GM18526 (cell line): ENCODE data around the gene IRAK4.

Source experiments
- POLR2A ChIP-seq: IDR thresholded peaks from 3 replicates; pipeline ENCODE4 v1.6.1; 2011; ENCODE audit not compliant: insufficient read length; ENCODE audit errors: extremely low read depth

Gene IRAK4

DNA sequence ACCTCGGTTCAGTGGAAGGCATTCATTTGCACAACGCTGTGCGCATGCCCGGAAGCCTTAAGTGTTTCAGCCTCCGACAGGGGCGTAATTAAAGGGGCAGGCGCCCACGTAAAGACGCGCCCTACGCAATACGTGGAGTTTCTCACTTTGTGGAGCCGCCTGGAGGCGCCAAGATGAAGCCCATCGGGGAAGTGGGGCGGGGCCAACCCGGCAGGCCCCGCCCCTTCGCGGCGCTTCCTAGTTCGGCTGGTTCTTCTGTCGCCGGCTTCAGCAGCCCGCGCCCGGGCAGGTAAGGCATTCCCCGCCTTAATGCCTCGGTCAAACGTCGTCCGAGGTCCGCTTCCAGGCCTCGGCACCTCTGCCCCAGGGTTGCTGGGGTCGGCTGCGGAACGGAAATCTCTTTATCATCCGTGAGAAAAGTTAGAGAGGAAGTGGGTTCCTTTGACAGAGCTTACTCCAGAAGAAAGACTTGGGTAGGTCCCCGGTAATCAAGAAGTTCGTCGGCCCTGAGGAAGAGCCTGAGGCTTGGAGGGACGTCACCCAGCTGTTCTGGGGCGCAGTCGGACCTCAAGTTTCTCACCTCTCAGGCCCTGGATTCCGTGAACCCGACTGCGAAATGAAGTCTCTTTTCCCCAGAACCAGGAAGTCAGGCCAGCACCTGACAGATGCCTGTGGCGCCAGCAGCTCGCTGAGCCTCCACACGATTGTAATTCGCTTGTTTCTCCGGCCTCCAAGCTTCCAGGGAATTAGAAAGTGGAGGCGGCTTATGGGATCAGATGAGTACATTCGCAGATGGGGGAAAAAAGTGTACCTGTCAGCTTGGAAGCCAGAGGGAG, at the start of gene IRAK4, which contains the start of gene PUS7L:
IRAK4 (plus strand) TSS at position 224 of the 836 bp plus-strand sequence. CDS start 9,161 bp downstream, outside the sequence.
PUS7L (minus strand) TSS at position 63 of the 836 bp plus-strand sequence. CDS start 3,545 bp downstream, outside the sequence.
- TF ChIP-seq POLR2A: peak; percentile 92

DNA sequence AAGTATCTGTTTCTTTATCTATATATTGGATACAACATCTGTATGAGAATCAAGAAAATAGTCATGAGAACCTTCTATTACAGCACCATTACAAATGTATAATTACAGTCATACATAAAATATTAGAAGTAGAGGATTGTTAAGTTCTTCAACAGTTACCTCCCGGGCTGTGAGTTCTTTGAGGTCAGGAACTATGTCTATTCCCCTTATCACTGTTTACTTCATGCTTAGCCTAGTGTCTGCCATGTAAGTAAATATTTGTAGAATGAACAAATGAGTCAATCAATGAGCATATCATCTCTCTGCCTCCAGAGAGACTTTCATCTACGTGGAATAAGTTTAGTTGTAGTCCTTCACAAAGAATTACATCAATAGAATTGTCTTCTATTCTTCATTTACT, 47.4 kb upstream of the IRAK4 start:
- TF ChIP-seq POLR2A: no peak

GRCh38 chr12:43722621-43723020, 36.1 kb upstream of the IRAK4 start:
- TF ChIP-seq POLR2A: no peak

DNA sequence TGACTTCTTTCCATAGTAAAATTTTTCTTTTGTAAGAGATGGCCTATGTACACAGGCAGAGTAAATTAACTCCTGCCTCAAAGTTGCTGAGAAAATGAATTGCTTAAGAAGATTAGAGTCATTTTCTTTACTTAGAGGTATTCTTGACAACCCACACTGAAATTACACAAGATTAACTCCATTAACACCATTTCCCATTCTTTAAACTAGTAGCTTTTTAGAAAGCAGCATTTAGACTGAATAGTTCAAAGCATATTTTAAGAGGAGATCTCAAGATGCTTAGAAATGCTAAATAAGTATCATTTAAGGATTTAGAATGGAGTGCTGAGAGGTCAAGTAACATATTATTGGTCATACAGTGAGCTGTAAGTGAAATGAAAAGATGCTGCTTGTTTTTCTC, 35.6 kb upstream of the IRAK4 start:
- no peak for TF ChIP-seq POLR2A

- no peak for TF ChIP-seq POLR2A
Observed at GRCh38 chr12:43728117-43728516, 30.6 kb upstream of the IRAK4 start.

- no peak for TF ChIP-seq POLR2A
Observed at GRCh38 chr12:43728698-43729097, 30.1 kb upstream of the IRAK4 start.

DNA sequence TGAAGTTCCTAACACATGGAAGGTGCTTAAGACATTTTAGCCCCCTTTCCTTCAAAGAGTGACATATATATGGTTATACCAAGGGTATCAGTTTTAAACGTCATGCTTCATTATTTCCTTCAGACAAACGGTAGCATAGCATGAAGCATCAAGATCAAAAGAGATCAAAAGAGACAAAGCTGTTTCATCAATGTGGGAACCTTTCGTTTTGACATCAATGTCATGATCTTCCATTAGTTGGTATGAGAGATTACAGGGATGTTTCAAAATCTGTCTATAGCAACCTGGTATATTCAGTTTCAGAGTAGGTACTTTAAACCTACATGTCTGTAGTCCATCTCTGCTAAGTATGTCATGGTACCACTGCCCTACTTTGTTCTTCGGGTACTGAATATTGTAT, 28.5 kb upstream of the IRAK4 start:
- no peak for TF ChIP-seq POLR2A

DNA sequence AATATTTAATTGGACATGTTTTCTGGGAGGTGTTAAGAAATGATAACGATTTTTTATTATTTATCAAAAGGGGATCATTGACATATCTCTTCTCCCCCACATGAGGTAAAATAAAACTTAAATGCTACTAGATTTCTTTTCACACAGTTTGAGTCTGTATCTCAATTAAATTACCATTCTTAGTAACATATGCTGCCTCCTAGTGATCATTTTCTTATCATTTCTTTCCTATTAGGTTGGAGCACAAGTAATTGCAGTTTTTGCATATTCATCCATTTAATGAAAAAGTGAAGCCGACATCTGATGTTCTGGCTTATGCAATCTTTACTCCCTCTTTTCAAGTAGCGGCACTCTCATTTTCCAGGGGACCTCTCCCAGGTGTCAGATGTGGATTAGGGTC, 25.1 kb upstream of the IRAK4 start:
- no peak for TF ChIP-seq POLR2A

GRCh38 chr12:43736927-43737440, 21.8 kb upstream of the IRAK4 start:
- no peak for TF ChIP-seq POLR2A

DNA sequence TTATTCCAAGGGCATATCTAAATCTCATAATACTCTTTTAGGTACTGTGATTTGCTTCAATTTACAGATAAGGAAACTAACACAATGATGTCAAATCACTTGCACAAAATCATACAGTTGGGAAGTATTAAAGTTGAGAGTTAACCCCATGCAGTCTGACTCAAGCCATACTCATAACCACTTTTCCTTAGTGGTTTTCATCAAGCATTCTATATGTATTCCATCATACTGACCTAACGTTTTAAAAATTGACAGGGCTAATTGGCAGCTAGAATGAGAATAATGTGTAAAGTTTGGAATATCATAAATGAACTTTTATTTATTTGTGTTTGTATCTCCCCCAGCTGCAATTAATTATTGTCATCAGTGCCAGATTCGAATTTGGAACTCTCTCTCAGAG, 21.1 kb upstream of the IRAK4 start:
- TF ChIP-seq POLR2A: no peak

GRCh38 chr12:43740511-43741100, 18.1 kb upstream of the IRAK4 start:
- no peak for TF ChIP-seq POLR2A

DNA sequence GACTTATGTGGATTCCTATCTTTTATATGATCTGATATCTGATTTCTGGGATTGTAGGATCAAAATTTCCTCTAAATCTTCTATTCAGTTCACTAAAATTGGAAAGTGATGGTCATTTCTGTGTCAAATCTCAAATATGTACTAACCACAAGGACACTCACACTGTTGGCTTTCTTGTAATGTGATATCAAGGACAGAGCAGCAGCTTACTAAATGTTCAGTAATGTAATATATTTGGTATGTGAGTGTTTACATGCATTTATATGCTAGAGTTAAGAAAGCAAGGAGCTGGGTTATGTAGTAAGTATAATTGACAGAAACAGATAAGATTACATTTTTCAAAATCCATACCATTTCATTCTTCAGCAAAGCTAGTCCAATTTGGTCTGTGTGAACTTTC, 16.6 kb upstream of the IRAK4 start:
- no peak for TF ChIP-seq POLR2A

GRCh38 chr12:43744826-43745225, 13.9 kb upstream of the IRAK4 start:
- no peak for TF ChIP-seq POLR2A

DNA sequence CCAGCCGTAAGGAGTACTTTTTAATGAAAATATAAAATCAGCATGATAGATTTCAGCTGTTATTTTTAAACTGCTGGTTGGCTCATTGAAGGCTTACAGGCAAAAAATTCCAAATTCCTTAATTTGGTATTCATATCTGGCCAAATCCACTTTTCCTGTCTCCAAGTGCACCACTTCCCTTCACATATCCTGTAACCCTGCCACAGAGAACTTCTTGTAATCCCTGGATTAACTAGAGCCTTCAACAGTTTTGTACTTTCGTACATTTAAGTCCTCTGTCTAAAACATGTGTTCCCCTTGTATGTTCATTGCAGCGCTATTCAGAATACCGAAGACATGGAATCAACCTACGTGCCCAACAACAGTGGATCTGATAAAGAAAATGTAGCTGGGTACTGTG, 9.7 kb upstream of the IRAK4 start:
- TF ChIP-seq POLR2A: no peak

DNA sequence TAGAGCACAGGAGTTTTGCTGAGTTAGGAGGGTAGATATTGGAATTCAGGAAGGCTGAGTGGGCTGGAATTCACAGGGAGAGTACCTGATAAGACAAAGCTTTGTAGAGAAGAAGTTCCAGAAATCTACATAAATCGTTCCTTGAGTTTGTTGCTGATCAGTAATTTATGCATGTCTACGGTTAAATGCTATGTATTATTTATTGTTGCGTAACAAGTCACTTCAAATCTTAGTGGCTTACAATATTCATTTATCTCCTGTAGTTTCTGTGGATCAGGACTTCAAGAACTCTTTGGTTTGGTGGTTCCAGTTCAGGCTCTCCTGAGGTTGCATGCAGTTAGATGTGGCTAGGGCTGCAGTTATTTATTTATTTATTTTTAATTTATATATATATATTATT, 7.9 kb upstream of the IRAK4 start:
- no peak for TF ChIP-seq POLR2A

GRCh38 chr12:43754015-43754414, 4.7 kb upstream of the IRAK4 start:
- TF ChIP-seq POLR2A: no peak
